ENCODE results near the gene OLFML2A. TPM values are rescaled to one million over a fixed set of nuclear protein-coding genes. Genes with fewer than 3 reads are reported as not detected.

OLFML2A gene
- total RNA-seq, 4 donors from 2014 or later = 44.7 to 328 (median 169) TPM

DNA sequence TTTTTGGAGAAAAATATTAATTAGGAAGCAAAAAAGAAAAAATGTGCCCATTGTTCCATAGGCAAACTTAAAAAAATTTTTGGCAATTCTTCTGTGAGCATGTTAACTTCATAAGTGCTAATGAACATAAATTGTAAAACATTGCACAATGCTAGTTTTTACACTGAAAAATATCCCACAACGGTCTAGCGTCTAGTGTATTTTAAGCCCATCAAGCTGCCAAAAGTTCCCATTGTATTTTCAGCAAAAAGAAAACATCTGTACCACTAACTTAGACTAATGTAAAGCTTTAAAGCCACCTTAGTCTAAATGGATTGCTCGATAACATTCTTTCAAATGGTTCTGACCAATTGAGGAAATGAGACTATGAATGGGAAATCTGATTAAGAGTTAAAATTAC, 8.6 kb upstream of the OLFML2A start:
- Histone ChIP-seq H3K36me3 (no peaks in the 10 kb centered on the region), H3K4me3 (no peak overlapping the region), H3K27ac (no peak overlapping the region), H3K9me3 (no peaks in the 10 kb centered on the region), H3K27me3 (peaks cover 0 to 10% of the 10 kb centered on the region in 2 donors), H3K4me1 (peaks cover 0 to 46% (median 11%) of the 10 kb centered on the region in 4 donors)
- DNase-seq (ENCODE audit: low spot score in 2 of 2) = no peak
- WGBS, 2 donors = 42 to 60% methylated on average over 3 of the region's 3 CpGs
- TF ChIP-seq, protein P1, sequence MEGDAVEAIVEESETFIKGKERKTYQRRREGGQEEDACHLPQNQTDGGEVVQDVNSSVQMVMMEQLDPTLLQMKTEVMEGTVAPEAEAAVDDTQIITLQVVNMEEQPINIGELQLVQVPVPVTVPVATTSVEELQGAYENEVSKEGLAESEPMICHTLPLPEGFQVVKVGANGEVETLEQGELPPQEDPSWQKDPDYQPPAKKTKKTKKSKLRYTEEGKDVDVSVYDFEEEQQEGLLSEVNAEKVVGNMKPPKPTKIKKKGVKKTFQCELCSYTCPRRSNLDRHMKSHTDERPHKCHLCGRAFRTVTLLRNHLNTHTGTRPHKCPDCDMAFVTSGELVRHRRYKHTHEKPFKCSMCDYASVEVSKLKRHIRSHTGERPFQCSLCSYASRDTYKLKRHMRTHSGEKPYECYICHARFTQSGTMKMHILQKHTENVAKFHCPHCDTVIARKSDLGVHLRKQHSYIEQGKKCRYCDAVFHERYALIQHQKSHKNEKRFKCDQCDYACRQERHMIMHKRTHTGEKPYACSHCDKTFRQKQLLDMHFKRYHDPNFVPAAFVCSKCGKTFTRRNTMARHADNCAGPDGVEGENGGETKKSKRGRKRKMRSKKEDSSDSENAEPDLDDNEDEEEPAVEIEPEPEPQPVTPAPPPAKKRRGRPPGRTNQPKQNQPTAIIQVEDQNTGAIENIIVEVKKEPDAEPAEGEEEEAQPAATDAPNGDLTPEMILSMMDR (IDR thresholded peaks at IDR 0.05) = no peak
- TF ChIP-seq POLR2A (IDR thresholded peaks at IDR 0.05) (no peak), EP300 (IDR thresholded peaks at IDR 0.05) (no peak)

DNA sequence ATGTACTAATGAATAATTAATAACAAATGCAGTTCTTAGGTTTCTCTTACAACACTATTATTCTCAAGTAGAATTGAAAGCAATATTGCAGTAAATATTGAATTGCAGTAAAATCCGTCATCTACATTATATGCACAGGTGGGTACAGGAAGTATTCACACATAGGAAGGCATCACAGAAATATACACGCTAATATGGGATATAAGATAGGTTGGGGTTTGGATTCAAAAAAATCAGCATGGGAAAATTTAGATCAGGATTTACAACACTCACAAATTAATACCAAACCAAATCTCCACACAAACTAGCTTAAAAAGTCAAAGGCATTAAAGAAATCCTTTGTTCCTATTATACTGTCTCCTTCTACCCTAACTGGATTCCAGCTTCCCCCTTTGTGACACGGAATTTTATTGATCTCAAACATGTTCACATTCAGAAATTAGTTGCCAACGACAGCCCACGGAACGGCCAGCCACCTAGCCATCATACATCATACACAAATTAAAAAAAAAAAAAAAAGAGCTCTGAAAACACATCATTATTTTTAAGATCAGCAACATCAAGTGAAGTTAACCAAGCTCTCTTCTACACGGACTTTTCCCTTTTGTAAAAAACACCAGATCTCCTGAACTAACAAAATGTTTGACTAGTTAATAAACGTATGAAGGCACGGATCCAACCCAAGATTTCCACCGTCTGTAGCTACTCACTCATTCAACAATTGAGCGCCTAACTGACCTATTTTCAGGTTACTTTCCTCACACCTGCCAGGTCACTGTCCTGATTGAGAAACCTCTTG, 8.0 kb upstream of the OLFML2A start:
- H3K27me3 ChIP-seq = peaks cover 0 to 10% of the 10 kb centered on the region in 2 donors
- 25 to 26% methylated on average over 11 of the region's 11 CpGs for WGBS, 2 donors
- peaks cover 0 to 46% (median 11%) of the 10 kb centered on the region in 4 donors for H3K4me1 ChIP-seq
- peak overlapping the region in 3 of 4 donors; percentile 71 to 94 (median 73) for H3K4me3 ChIP-seq
- TF ChIP-seq, protein P1 (IDR thresholded peaks at IDR 0.05) = no peak
- TF ChIP-seq EP300 (IDR thresholded peaks at IDR 0.05) (peak in 1 of 2 donors; percentile 9), POLR2A (IDR thresholded peaks at IDR 0.05) (no peak)
- no peak for DNase-seq (ENCODE audit: low spot score in 2 of 2)
- no peaks in the 10 kb centered on the region for H3K36me3 ChIP-seq
- no peaks in the 10 kb centered on the region for H3K9me3 ChIP-seq
- H3K27ac ChIP-seq = peak overlapping the region in 2 of 4 donors; percentile 38 to 86

DNA sequence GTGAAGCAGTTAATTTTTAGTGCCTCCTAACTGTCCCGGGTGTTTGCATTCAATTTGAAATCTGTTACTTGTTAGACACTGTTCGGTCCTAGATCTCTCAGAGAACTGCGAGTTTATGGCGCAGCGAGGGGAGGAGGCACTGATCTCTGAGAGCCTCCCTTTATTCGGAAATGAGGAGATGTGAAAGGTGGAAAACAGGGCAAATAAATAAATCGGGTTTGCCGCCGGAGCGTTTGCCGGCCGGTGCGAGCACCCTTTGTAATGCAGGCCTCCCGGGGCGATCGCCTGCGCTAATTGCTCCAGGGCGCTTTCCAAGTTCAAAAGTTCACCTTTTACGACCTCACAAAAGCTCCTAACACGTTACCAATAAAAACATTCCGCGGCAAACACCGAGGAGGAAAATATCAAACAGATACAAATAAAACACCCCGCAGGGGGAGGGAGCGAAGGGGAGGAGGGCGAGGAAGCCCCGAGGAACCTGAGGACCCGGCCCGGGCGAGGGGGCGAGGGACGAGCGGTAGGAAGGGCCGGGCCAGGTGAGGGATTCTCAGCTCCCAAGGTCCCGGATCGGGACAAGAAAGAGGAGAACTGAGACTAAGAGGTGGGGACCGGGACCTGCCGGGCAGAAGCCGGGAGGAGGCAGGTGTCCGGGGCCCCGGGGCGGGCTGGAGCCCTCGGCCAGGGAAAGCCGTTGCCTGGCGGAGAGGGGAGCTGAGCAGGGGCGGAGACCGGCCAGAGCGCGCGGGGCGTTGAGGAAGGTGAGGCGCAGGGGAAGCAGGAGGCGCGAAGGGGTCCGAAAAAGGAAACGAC, 7.2 kb upstream of the OLFML2A start:
- H3K9me3 ChIP-seq = no peaks in the 10 kb centered on the region
- TF ChIP-seq, protein P1 (IDR thresholded peaks at IDR 0.05) = no peak
- TF ChIP-seq POLR2A (IDR thresholded peaks at IDR 0.05) (no peak), EP300 (IDR thresholded peaks at IDR 0.05) (no peak)
- DNase-seq (ENCODE audit: low spot score in 2 of 2) = no peak
- no peaks in the 10 kb centered on the region for H3K36me3 ChIP-seq
- H3K4me1 ChIP-seq = peaks cover 0 to 52% (median 11%) of the 10 kb centered on the region in 4 donors
- peaks cover 0 to 10% of the 10 kb centered on the region in 2 donors for H3K27me3 ChIP-seq
- WGBS, 2 donors = 2 to 4% methylated on average over 56 of the region's 56 CpGs
- peak overlapping the region in 3 of 4 donors; percentile 38 to 86 (median 76) for H3K27ac ChIP-seq
- H3K4me3 ChIP-seq = peak overlapping the region; percentile 71 to 94 (median 73)

DNA sequence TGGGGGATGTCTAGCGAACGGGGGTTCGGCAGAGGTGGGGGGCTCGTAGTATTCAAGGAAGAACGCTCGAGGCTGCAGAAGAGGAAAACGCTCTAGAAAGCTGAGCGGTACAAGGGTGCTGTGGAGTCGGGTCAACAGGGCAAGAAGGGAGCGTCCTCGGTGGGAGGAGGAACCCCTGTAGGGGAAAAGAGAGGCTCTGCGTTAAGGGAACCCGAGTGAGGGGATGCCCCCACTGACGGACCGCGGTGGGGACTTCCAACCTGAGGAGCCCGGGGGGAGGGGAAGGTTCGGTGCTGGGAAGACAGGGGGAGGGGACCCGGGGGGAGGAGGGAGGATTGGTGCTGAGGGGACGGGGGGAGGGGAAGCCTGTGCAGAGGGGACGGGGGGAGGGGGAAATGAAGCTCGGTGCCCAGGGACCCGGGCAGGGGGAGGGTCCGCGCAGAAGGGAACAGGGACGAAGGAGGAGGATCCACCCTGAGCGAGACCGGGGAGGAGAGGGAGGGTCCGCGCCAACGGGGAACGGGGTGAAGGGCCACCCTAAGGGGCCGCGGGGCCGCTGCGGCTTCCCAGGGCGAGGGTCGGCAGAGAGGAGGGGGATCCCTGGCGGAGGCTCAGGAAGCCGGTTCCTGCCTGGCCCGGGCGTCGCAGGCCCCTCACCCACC, 6.4 kb upstream of the OLFML2A start:
- 3 to 4% methylated on average over 19 to 40 of the region's 43 CpGs for WGBS, 2 donors
- Histone ChIP-seq H3K36me3 (no peaks in the 10 kb centered on the region), H3K27ac (peak overlapping the region; percentile 73 to 86 (median 74)), H3K9me3 (no peaks in the 10 kb centered on the region), H3K4me1 (peaks cover 0 to 55% (median 11%) of the 10 kb centered on the region in 4 donors), H3K27me3 (peaks cover 0 to 10% of the 10 kb centered on the region in 2 donors), H3K4me3 (peak overlapping the region; percentile 71 to 94 (median 73))
- DNase-seq (ENCODE audit: low spot score in 2 of 2) = no peak
- TF ChIP-seq POLR2A (IDR thresholded peaks at IDR 0.05) = no peak
- no peak for TF ChIP-seq EP300 (IDR thresholded peaks at IDR 0.05)
- TF ChIP-seq, protein P1 (IDR thresholded peaks at IDR 0.05) = no peak
